HG02981 (cell line): ENCODE results near the gene IFIH1.

Source experiments
- ATAC-seq: cut with Tn5 transposase; IDR thresholded peaks from one replicate; pipeline ENCODE4 v1.9.1; 2021; ENCODE audit warnings: mild to moderate bottlenecking, moderate library complexity; ENCODE audit not compliant: unreplicated experiment

Gene IFIH1

GRCh38 chr2:162258686-162259085, 59.8 kb downstream of the IFIH1 start:
- ATAC-seq = no peak

DNA sequence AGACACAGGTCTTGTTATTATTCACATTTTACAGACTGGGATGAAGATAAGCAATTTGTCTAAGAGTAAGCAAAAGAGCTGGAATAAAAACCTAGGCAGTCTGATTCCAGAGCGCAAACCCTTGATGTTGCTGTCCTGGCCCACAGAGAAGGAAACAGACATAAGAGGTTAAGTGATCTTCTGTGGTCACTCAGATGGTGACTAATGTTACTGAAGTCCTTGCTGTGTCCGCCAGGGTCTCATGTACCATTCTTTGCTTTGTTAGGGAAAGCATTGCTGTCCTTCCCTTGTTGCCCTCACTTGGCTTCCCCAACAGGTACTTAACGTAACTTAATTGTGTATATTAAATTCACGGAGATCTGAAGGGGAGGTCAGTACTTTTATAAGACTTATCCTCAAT, 60.3 kb downstream of the IFIH1 start:
- ATAC-seq = no peak

DNA sequence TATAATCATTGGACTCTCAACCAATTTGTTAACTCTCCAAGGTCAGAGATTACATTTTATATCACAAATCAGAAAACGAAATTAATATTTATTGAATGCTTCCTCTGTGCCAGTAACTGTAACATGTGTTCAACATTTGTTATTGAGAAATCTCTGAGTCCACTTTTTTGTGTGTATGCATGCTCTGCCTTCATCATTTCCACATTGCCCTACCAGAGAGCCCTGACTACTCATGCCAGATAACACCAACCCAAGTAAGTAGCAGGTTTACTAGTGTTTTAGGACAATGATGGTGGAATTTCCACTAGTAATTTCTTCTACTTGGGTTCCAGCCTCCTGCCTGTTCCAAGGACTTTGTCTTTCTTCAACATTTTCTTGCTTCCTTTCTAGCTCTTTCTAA, 61.1 kb downstream of the IFIH1 start:
- no peak for ATAC-seq

GRCh38 chr2:162256591-162256991, 61.9 kb downstream of the IFIH1 start:
- no peak for ATAC-seq

- ATAC-seq = no peak
Observed at GRCh38 chr2:162254236-162254871, 64.1 kb downstream of the IFIH1 start.

- no peak for ATAC-seq
Observed at GRCh38 chr2:162253435-162253834, 65.0 kb downstream of the IFIH1 start.

DNA sequence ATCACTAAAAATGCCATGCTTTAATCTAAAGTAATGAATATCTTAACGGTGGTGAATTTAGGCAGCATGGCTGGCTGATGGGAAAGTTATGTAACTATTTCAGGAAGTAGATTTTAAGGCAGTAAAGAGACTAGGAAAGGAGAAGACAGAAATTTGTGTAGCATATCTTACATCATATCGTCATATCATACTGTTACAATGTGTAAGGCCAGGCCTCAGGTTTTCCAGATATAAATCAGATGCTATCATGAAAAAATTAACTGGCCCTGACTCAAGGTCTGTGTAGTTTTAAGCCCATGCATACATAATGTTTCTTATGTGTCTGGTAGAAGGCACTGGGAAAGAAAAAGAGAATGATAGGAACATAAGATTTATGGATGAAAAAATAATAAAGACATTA, 66.3 kb downstream of the IFIH1 start:
- ATAC-seq = no peak

- no peak for ATAC-seq
Observed at GRCh38 chr2:162245781-162246180, 72.7 kb downstream of the IFIH1 start.

- no peak for ATAC-seq
Observed at GRCh38 chr2:162245061-162245460, 73.4 kb downstream of the IFIH1 start.

- no peak for ATAC-seq
Observed at GRCh38 chr2:162244541-162245031, 73.9 kb downstream of the IFIH1 start.

GRCh38 chr2:162243715-162244114, 74.8 kb downstream of the IFIH1 start:
- no peak for ATAC-seq

DNA sequence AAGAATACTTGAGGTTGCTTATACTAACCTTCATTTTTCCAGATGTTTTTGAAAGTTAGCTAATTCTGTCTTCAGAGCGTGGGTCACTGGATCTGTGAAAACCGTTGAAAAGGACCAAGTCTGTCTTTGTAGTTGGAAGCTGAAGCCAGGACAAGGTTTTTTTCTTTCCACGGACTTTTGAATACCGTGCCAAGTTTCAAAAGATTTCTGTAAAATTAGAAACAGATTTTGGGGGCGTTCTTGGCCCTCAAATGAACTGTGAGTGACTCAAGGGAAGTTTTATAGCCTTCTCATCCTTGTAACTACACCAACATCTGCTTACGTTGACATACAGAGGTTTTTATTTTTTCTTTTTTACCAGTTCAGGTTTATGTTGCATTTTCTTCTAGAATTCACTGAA, 75.2 kb downstream of the IFIH1 start, which contains the start of gene FAP:
FAP (minus strand) TSS at position 152 of the 400 bp plus-strand sequence; CDS start at position 34, 118 bp downstream.
- ATAC-seq = no peak

DNA sequence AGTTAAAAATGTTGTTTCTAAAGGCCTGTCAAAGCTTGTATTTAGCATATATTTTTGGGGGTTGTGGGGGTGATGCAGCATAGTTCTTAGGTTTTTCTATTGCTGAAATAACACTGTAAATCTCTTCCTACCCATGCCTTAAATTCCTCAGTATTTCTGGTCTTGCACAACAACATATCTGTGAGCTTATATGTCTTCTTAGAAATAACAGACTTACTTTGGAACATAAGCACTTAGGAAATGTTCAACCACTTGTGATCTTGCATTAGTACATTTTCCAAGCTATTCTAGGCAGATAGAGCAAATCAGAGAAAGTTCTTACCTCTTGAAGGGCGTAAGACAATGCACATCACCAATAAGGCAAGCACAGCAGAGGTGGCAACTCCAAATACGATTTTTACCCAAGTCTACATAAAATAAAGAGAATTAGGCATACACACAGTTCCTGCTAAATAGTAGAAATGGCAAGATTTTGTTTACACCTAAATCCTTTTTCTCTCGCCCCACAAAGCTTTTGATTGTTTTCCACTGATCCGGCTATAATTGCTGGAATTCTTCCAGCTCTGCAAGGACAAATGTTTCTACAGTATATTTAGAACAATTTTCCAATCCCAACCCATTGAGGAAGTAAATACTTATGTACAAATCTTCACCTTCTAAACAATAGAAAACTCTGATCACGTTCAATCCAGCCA, 75.8 kb downstream of the IFIH1 start:
- no peak for ATAC-seq

DNA sequence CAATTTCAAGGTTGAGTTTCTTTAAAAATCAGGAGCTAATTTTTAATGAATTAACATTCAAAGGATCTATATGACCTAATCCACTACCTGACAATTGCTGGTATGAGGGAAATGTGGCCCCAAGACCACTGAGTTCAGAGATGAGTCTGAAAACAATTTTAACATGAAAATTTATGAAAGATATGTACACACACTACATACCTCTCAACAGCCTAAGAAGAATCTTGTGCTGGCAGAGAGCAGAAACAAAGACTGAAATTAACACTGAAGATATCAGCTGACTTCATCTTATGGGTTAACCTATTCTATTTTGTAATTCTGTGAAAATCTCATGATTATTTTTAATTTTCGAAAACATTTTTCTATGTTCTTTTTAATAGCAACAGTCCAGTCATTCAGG, 76.9 kb downstream of the IFIH1 start:
- no peak for ATAC-seq

DNA sequence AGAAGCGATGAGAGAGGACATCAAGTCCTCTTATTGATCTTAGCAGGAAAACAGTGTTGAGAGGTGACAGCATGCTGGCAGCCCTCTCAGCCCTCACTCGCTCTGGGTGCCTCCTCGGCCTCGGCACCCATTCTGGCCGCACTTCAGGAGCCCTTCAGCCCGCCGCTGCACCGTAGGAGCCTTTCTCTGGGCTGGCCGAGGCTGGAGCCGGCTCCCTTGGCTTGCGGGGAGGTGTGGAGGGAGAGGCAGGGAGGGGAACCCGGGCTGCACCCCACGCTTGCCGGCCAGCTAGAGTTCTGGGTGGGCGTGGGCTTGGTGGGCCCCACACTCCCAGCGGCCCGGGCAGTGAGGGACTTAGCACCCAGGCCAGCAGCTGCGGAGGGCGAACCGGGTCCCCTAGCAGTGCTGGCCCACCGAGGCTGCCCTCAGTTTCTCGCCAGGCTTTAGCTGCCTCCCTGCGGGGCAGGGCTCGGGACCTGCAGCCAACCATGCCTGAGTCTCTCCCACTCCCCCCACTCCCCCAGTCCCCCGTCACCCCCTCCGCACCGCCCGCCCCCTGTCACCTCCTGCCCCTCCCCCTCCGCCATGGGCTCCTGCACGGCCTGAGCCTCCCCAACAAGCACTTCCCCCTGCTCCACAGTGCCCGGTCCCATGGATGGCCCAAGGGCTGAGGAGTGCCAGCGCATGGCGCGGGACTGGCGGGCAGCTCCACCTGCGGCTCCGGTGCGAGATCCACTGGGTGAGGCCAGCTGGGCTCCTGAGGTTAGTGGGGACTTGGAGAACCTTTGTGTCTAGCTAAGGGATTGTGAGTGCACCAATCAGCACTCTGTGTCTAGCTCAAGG, 83.6 kb downstream of the IFIH1 start:
- ATAC-seq = no peak

DNA sequence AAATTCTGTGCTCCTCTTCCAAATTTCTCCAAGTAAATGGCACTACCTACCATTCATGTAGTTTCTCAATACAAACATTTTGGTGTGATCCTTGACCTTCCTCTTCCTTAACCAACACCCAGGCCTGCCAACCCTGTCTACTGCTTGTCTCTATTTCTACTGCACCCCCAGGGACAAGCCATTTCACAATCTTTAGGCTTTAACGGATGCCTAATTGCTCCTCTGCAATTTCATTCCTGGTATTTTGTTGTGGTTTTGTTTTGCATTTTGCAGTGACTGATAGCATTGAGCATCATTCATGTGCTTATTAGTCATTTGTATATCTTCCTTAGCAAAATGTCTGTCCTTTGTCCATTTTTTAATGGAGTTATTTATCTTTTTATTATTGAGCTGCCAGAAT, 85.3 kb downstream of the IFIH1 start:
- no peak for ATAC-seq

DNA sequence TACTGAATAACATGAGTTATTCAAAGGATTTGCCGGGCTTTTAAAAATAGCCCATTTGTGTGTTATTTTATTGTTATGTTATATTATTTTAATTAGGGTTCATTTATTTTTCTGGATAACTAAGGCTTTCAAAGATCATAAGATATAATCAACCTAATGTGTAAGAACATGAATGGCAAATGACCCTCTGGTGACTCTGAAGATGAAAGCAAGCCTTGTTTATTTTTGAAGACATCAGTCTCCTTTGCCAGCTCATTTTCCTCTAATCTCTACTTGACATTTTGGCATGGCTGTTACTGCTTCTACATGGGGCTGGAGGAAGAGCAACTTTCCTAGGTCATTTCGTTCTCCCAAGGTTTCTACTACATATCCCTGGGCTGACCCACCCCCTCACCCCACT, 85.8 kb downstream of the IFIH1 start:
- ATAC-seq = no peak

- no peak for ATAC-seq
Observed at GRCh38 chr2:162232027-162232426, 86.5 kb downstream of the IFIH1 start.

DNA sequence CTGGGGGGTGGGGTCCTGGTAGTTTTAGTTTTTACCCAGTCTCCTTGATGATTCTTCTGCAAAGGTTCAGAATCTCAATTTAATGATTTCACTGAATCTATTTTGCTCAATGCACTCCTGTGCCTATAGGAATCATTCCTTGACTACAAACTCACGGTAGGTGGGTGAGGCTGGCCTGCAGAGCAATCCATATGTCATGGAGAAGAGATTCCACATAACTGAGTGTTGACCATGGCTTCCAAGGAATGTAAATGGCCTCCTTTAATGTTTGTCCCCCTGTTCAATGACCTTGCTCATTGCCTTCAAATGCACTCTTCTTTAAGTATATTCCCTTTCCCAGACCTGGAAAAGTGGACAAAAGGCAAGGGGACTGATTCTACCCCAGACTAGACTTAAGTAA, 87.7 kb downstream of the IFIH1 start:
- no peak for ATAC-seq

DNA sequence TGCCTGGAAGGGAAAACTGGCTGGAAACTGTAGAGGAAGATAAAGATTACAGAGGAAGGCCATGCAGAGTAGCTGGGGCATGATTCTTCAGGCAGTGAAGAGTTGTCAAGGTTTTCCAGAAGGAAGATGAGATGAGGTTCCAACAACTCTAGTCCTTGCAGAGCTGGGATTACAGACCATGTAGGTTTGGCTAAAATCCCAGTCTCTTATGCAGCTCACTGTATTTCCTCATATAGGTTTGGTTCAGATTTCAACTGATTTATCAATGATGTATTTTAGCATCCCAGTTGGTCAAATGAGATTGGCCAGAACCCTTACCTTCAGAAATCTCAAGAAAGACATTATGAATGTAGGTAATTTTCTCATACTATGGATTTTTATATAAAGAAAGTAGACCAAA, 91.6 kb downstream of the IFIH1 start:
- no peak for ATAC-seq

DNA sequence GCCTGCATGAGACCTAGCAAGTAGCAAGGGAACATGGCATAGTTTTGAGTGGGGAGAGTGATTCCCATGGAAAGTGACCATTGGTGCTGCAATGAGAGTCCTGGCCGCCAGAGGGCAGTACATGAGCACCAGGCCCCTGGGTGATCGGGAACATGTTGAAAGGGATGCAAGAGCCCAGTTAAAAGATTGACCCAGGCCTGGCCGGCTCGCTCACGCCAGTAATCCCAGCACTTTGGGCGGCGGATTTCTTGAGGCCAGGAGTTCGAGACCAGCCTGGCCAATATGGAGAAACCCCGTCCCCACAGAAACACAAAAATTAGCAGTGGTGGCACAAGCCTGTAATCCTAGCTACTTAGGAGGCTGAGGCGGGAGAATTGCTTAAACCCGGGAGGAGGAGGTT, 97.4 kb downstream of the IFIH1 start:
- ATAC-seq = peak; percentile 91

DNA sequence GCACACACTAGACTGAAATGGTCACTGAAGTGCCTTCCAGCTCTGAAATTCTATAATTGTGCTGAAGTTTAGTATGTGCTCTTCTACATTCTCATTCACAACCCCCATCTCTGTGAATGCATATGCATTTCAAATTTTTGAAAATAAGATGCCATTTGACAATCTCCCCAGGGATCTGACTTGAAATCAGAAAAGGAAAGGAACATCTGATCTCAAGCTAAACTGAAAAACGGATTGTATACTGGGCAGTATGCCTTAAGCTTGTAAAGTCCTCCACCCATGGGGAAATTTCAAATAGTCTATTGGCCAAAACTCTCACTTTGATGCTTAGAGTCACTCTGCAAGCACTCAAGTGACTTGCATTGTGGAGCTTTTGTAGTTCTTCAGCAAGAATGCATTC, 98.1 kb downstream of the IFIH1 start:
- no peak for ATAC-seq
